Smooth muscle cell (in vitro differentiated cells): ENCODE results near the gene EPB41L3. TPM values are rescaled to one million over a fixed set of nuclear protein-coding genes. Genes with fewer than 3 reads are reported as not detected.

ENCODE experiments used
- DNase-seq: peaks from one replicate; lab custom pipeline; 2025; ENCODE audit not compliant: unreplicated experiment; lab: John Stamatoyannopoulos, UW
- H2AFZ ChIP-seq: fragments of 200-600 bp; sonication (generic); 2 replicates; pipeline ENCODE4 v1.6.0; 2016; ENCODE audit warnings: antibody characterized with exemption, low read depth, mild to moderate bottlenecking
- H3F3A ChIP-seq: fragments of 200-600 bp; sonication (generic); 2 replicates; pipeline ENCODE4 v1.6.0; 2017; ENCODE audit warnings: antibody characterized with exemption, low read depth
- H3K27ac ChIP-seq: fragments of 200-600 bp; sonication (generic); 2 replicates; pipeline ENCODE4 v1.5.1; 2016; ENCODE audit warnings: low read depth, mild to moderate bottlenecking
- H3K27me3 ChIP-seq: fragments of 200-600 bp; sonication (generic); 2 replicates; pipeline ENCODE4 v1.6.1; 2016; ENCODE audit warnings: low read depth, mild to moderate bottlenecking
- H3K36me3 ChIP-seq: fragments of 200-600 bp; sonication (generic); 2 replicates; pipeline ENCODE4 v1.5.1; 2016; ENCODE audit warnings: low read depth
- H3K4me1 ChIP-seq: fragments of 200-600 bp; sonication (generic); 2 replicates; pipeline ENCODE4 v1.5.1; 2016; ENCODE audit warnings: low read depth
- H3K4me2 ChIP-seq: fragments of 200-600 bp; sonication (generic); 2 replicates; pipeline ENCODE4 v1.6.0; 2016; ENCODE audit warnings: mild to moderate bottlenecking
- H3K4me3 ChIP-seq: fragments of 200-600 bp; sonication (generic); 2 replicates; pipeline ENCODE4 v1.5.1; 2016; ENCODE audit warnings: mild to moderate bottlenecking
- H3K79me2 ChIP-seq: fragments of 200-600 bp; sonication (generic); 2 replicates; pipeline ENCODE4 v1.6.0; 2016; ENCODE audit warnings: low read depth, mild to moderate bottlenecking
- H3K9ac ChIP-seq: fragments of 200-600 bp; sonication (generic); 2 replicates; pipeline ENCODE4 v1.6.0; 2016; ENCODE audit warnings: low read depth
- H3K9me3 ChIP-seq: fragments of 200-600 bp; sonication (generic); replicated peaks from 2 replicates; pipeline ENCODE4 v1.5.1; 2016; ENCODE audit warnings: low read depth
- H4K20me1 ChIP-seq: fragments of 200-600 bp; sonication (generic); 2 replicates; pipeline ENCODE4 v1.6.0; 2016; ENCODE audit warnings: low read depth
- WGBS: methylation state at CpG from one replicate; pipeline ENCODE4 v1.1.7; 2016; ENCODE audit warnings: low lambda C conversion rate; 5-methylcytosine and 5-hydroxymethylcytosine counted together
- polyA plus RNA-seq: library from polyadenylated mRNA; unstranded; fragments of >200 nt; fragmentation: Nextera tagmentation; extraction: Ambion mirVana; gene quantifications from 2 replicates; pipeline ENCODE4 v1.2.1, GENCODE V29; 2016
- total RNA-seq: library from RNA; depleted of rRNA; stranded (reverse); fragments of >200 nt; gene quantifications from 2 replicates; pipeline ENCODE4 v1.2.3, GENCODE V29; 2014
- TF ChIP-seq, protein P1 (sequence below): fragments of 200-600 bp; sonication (generic); IDR thresholded peaks from 2 replicates; pipeline ENCODE4 v1.5.1; 2017; ENCODE audit warnings: borderline replicate concordance, mild to moderate bottlenecking, antibody characterized with exemption; ENCODE audit not compliant: insufficient read depth, poor library complexity, severe bottlenecking

EPB41L3 gene
- total RNA-seq, result 22.5 and 26.9 TPM in 2 replicates
- polyA plus RNA-seq, result 11.5 and 29.7 TPM in 2 replicates

DNA sequence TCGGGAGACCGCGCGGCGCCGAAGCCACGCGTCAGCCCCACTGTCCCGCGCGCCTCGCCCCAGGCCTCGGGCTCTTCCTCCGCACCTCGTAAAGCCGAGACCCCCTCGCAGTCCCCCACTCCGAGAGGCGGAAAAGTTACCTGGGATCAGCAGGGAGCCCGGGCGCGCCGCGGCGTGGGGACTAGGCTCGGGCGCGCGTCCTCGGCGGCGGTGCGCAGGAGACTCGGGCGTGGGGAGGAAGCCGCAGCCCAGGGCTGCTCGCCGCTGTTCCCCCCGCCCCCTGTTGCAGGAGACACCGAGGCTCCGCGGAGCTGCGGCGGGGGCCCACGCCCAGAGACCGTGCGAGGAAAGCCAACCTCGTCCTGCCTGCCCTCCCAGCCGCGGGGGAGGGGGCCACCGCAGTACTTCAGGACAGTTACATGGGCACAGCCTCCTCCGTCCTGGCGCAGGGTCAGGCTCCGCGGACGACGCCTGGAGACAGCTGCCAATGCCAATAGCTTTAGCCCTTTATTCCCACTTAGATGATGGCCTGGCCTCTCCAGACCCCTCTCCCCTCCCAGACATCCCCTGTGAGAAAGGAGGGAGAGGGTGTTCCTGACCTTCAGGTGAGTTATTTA, at the start of gene EPB41L3:
TSS of gene EPB41L3 (minus strand) at position 225 of the 617 bp plus-strand sequence. CDS start 54,814 bp downstream, outside the sequence.
- TF ChIP-seq, protein P1, sequence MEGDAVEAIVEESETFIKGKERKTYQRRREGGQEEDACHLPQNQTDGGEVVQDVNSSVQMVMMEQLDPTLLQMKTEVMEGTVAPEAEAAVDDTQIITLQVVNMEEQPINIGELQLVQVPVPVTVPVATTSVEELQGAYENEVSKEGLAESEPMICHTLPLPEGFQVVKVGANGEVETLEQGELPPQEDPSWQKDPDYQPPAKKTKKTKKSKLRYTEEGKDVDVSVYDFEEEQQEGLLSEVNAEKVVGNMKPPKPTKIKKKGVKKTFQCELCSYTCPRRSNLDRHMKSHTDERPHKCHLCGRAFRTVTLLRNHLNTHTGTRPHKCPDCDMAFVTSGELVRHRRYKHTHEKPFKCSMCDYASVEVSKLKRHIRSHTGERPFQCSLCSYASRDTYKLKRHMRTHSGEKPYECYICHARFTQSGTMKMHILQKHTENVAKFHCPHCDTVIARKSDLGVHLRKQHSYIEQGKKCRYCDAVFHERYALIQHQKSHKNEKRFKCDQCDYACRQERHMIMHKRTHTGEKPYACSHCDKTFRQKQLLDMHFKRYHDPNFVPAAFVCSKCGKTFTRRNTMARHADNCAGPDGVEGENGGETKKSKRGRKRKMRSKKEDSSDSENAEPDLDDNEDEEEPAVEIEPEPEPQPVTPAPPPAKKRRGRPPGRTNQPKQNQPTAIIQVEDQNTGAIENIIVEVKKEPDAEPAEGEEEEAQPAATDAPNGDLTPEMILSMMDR, result no peak
- 0% methylated on average over 25 of the region's 57 CpGs for WGBS
- H3K4me3 ChIP-seq, result peak within 1 kb of the TSS; percentile 86

GRCh38 chr18:5588529-5588928, 44.7 kb upstream of the EPB41L3 start:
- H3K4me3 ChIP-seq, result no peak overlapping the region
- no peaks in the 10 kb centered on the region for H4K20me1 ChIP-seq
- H2AFZ ChIP-seq, result no peak overlapping the region
- peaks cover 1% of the 10 kb centered on the region for H3F3A ChIP-seq
- H3K9me3 ChIP-seq, result no peaks in the 10 kb centered on the region
- no peak overlapping the region for H3K27ac ChIP-seq
- DNase-seq, result no peak
- no peaks in the 10 kb centered on the region for H3K27me3 ChIP-seq
- H3K9ac ChIP-seq, result no peak overlapping the region
- no peaks in the 10 kb centered on the region for H3K79me2 ChIP-seq
- peaks cover 8% of the 10 kb centered on the region for H3K4me1 ChIP-seq
- H3K4me2 ChIP-seq, result no peak overlapping the region
- TF ChIP-seq, protein P1, result no peak
- no peaks in the 10 kb centered on the region for H3K36me3 ChIP-seq

More for the DNA sequence above, at the start of gene EPB41L3:
- no peak within 1 kb of the TSS for H3K9ac ChIP-seq
- peaks cover 10% of the 10 kb centered on the region for H3K79me2 ChIP-seq
- H4K20me1 ChIP-seq, result no peaks in the 10 kb centered on the region
- H2AFZ ChIP-seq, result peak within 1 kb of the TSS; percentile 95
- H3K36me3 ChIP-seq, result no peaks in the 10 kb centered on the region
- H3K27me3 ChIP-seq, result peaks cover 11% of the 10 kb centered on the region
- no peak within 1 kb of the TSS for H3K27ac ChIP-seq
- no peaks in the 10 kb centered on the region for H3K9me3 ChIP-seq
- H3F3A ChIP-seq, result peaks cover 5% of the 10 kb centered on the region
- no peak for DNase-seq
- H3K4me1 ChIP-seq, result no peaks in the 10 kb centered on the region
- H3K4me2 ChIP-seq, result peak within 1 kb of the TSS; percentile 85

DNA sequence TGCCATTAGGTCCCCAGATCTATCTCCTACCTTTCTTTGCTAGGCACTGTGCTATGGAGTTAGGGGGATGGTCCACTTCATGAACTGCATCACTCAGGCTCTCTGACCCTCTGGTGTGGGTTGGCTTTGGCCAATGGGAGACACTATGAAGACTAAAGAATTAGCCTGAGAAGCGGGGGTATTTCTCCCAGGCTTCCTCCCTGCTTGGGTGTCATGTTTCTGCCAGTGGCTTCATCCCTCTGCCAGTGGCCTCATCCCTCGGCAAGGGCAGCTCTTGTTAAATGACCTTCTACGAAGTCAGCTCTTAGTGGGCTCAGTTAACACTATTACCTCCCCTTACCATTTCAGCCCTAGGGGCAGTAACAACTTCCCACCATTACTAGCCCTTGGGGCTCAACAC, 41.9 kb upstream of the EPB41L3 start:
- H3K4me3 ChIP-seq, result no peak overlapping the region
- H3K27me3 ChIP-seq, result no peaks in the 10 kb centered on the region
- no peak overlapping the region for H2AFZ ChIP-seq
- H3K9ac ChIP-seq, result no peak overlapping the region
- WGBS, result 74% methylated on average over 3 of the region's 3 CpGs
- peak overlapping the region; percentile 69 for H3K4me2 ChIP-seq
- H3K27ac ChIP-seq, result peak overlapping the region; percentile 92
- no peaks in the 10 kb centered on the region for H3K79me2 ChIP-seq
- peaks cover 11% of the 10 kb centered on the region for H3F3A ChIP-seq
- TF ChIP-seq, protein P1, result no peak
- H3K4me1 ChIP-seq, result peaks cover 27% of the 10 kb centered on the region
- no peak for DNase-seq
- no peaks in the 10 kb centered on the region for H3K9me3 ChIP-seq
- no peaks in the 10 kb centered on the region for H4K20me1 ChIP-seq
- H3K36me3 ChIP-seq, result no peaks in the 10 kb centered on the region
